GM23338 (cell line): Measurements from ENCODE around the gene ABAT.

Experiments used
- CREB1 ChIP-seq: fragments of 250-450 bp; sonication (Bioruptor Pico); IDR thresholded peaks from 2 replicates; pipeline ENCODE4 v1.5.0; 2020; ENCODE audit warnings: low read depth, mild to moderate bottlenecking, moderate library complexity
- EZH2 ChIP-seq: fragments of 200-600 bp; sonication (generic); IDR thresholded peaks from one replicate; pipeline ENCODE4 v1.8.0; 2017; ENCODE audit warnings: antibody characterized with exemption, mild to moderate bottlenecking, low read depth; ENCODE audit not compliant: unreplicated experiment
- EZH2phosphoT487 ChIP-seq: fragments of 200-600 bp; sonication (generic); IDR thresholded peaks from one replicate; pipeline ENCODE4 v1.8.1; 2018; ENCODE audit warnings: antibody characterized with exemption; ENCODE audit not compliant: unreplicated experiment
- JUNB ChIP-seq: IDR thresholded peaks from one replicate; pipeline ENCODE4 v1.6.1; 2016; ENCODE audit warnings: antibody characterized with exemption; ENCODE audit not compliant: unreplicated experiment
- POLR2AphosphoS5 ChIP-seq: IDR thresholded peaks from 2 replicates; pipeline ENCODE4 v1.6.1; 2016; ENCODE audit warnings: antibody characterized with exemption, low read depth
- STAT1 ChIP-seq: IDR thresholded peaks from one replicate; pipeline ENCODE4 v1.6.1; 2016; ENCODE audit warnings: antibody characterized with exemption; ENCODE audit not compliant: unreplicated experiment
- ZNF331 ChIP-seq: fragments of 250-450 bp; sonication (Bioruptor Pico); IDR thresholded peaks from 2 replicates; pipeline ENCODE4 v1.5.0; 2020; ENCODE audit warnings: low read depth, mild to moderate bottlenecking, moderate library complexity
- ZNF462 ChIP-seq: fragments of 250-450 bp; sonication (Bioruptor Pico); IDR thresholded peaks from 2 replicates; pipeline ENCODE4 v1.5.0; 2020; ENCODE audit warnings: mild to moderate bottlenecking, moderate library complexity
- TF ChIP-seq, protein P1 (sequence below), 2 experiments: fragments of 200-600 bp in 1 of 2; sonication (generic) in 1 of 2; conservative IDR thresholded peaks; 2 replicates each; pipeline versions ENCODE4 v1.5.1 to v1.6.1; 2016 to 2017; ENCODE audit warnings: antibody characterized with exemption in 2 of 2, low read depth in 2 of 2, mild to moderate bottlenecking in 2 of 2, moderate library complexity in 1 of 2
- TF ChIP-seq, protein P2 (sequence below): IDR thresholded peaks from one replicate; pipeline ENCODE4 v1.6.1; 2018; ENCODE audit warnings: antibody characterized with exemption; ENCODE audit not compliant: unreplicated experiment
- TF ChIP-seq, protein P3 (sequence below): IDR thresholded peaks from 2 replicates; pipeline ENCODE4 v1.6.1; 2016; ENCODE audit warnings: antibody characterized with exemption

- no peak for TF ChIP-seq ZNF331
- TF ChIP-seq POLR2AphosphoS5, result no peak
- TF ChIP-seq, protein P1, sequence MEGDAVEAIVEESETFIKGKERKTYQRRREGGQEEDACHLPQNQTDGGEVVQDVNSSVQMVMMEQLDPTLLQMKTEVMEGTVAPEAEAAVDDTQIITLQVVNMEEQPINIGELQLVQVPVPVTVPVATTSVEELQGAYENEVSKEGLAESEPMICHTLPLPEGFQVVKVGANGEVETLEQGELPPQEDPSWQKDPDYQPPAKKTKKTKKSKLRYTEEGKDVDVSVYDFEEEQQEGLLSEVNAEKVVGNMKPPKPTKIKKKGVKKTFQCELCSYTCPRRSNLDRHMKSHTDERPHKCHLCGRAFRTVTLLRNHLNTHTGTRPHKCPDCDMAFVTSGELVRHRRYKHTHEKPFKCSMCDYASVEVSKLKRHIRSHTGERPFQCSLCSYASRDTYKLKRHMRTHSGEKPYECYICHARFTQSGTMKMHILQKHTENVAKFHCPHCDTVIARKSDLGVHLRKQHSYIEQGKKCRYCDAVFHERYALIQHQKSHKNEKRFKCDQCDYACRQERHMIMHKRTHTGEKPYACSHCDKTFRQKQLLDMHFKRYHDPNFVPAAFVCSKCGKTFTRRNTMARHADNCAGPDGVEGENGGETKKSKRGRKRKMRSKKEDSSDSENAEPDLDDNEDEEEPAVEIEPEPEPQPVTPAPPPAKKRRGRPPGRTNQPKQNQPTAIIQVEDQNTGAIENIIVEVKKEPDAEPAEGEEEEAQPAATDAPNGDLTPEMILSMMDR (conservative IDR thresholded peaks at IDR 0.05; ENCODE audit: low read depth in 2 of 2), result no peak
- TF ChIP-seq, protein P2, sequence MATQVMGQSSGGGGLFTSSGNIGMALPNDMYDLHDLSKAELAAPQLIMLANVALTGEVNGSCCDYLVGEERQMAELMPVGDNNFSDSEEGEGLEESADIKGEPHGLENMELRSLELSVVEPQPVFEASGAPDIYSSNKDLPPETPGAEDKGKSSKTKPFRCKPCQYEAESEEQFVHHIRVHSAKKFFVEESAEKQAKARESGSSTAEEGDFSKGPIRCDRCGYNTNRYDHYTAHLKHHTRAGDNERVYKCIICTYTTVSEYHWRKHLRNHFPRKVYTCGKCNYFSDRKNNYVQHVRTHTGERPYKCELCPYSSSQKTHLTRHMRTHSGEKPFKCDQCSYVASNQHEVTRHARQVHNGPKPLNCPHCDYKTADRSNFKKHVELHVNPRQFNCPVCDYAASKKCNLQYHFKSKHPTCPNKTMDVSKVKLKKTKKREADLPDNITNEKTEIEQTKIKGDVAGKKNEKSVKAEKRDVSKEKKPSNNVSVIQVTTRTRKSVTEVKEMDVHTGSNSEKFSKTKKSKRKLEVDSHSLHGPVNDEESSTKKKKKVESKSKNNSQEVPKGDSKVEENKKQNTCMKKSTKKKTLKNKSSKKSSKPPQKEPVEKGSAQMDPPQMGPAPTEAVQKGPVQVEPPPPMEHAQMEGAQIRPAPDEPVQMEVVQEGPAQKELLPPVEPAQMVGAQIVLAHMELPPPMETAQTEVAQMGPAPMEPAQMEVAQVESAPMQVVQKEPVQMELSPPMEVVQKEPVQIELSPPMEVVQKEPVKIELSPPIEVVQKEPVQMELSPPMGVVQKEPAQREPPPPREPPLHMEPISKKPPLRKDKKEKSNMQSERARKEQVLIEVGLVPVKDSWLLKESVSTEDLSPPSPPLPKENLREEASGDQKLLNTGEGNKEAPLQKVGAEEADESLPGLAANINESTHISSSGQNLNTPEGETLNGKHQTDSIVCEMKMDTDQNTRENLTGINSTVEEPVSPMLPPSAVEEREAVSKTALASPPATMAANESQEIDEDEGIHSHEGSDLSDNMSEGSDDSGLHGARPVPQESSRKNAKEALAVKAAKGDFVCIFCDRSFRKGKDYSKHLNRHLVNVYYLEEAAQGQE, result no peak
- TF ChIP-seq EZH2phosphoT487, result no peak
- no peak for TF ChIP-seq EZH2
- no peak for TF ChIP-seq CREB1
- no peak for TF ChIP-seq STAT1
- TF ChIP-seq JUNB, result no peak
- TF ChIP-seq, protein P3, sequence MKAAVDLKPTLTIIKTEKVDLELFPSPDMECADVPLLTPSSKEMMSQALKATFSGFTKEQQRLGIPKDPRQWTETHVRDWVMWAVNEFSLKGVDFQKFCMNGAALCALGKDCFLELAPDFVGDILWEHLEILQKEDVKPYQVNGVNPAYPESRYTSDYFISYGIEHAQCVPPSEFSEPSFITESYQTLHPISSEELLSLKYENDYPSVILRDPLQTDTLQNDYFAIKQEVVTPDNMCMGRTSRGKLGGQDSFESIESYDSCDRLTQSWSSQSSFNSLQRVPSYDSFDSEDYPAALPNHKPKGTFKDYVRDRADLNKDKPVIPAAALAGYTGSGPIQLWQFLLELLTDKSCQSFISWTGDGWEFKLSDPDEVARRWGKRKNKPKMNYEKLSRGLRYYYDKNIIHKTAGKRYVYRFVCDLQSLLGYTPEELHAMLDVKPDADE, result no peak
- no peak for TF ChIP-seq ZNF462
These were observed 142.7 kb downstream of the ABAT start for GRCh38 chr16:8816967-8817655.
